HG03442 (cell line): ENCODE data around the gene GABRR1.
A peak's percentile ranks its signal among the peaks of the same experiment; 100 is the strongest.
"Not testable (repeated sequence)": the region's sequence is repeated elsewhere in the genome, so short reads cannot be mapped to it uniquely, and the experiment has no call there.

Experiments
- ATAC-seq: cut with Tn5 transposase; IDR thresholded peaks from one replicate; pipeline ENCODE4 v1.9.1; 2021; ENCODE audit warnings: mild to moderate bottlenecking, moderate library complexity; ENCODE audit not compliant: unreplicated experiment

Gene GABRR1

DNA sequence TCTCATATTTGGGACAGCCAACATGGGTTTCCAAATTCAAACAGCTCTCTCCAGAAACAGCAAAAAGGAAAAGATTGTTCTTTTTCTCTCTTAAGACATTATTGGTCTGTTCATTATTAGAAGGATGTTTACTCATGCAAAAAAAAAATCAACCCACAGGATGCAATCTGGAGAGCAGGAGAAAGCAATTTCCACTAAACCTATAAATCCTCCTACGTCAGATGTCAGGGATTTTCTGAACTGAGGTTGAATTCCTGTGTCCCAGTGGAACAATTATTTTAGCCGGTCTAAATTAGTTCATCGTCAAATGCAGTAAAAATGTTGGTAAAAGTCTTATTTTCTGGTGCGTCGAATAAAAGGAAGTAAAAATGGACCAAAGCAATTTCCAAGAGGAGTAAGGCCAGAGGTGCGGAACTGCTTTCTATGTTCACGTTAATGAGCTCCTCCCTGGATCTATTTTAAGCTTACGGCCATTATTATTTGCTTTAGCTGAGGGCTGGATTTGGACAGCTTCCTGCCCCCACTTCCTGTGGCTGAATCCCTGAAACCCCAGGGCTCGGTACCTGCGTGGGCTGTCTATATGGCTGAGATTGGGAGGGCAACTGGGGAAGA, at the start of gene GABRR1:
GABRR1 (minus strand) TSS at position 60 of the 612 bp plus-strand sequence; CDS start at position 24, 36 bp downstream.
- ATAC-seq: no peak

DNA sequence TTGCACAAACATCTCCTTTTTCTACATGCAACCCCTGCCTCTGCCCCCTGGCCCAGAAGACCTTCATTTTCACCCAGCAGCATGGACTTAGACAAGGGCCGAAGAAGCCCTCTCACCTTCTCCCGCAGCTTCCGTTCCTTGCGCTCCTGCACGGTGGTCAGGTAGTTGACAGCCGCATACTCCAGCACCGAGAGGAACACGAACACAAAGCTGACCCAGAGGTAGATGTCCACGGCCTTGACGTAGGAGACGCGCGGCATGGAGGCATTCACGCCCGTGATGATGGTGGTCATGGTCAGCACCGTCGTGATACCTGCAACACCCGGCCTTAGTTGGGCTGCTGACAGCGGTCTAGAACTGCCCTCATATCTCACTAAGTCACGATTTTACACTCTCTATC, 47.1 kb upstream of the GABRR1 start:
- no peak for ATAC-seq

DNA sequence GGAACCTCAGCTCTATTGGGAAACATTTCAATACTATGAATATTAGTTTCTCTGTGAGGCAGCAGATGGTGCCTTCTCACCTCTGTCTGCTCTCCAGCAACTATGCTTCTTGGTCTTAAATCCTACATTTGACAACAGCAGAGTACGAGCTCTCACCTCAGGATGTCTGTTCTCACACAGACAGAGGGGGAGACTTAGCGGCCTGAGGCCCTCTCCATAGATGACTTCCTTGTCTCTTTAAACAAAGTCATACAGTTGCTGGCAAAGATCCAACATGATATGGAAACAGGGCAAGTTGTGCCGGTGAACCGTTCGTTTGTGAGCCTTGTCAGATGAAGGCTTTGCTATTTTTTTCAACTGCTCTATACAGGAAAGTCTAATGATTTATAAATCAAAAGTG, 43.7 kb upstream of the GABRR1 start:
- ATAC-seq: no peak

- ATAC-seq: no peak
Measured at GRCh38 chr6:89260310-89260709, 43.2 kb upstream of the GABRR1 start.

DNA sequence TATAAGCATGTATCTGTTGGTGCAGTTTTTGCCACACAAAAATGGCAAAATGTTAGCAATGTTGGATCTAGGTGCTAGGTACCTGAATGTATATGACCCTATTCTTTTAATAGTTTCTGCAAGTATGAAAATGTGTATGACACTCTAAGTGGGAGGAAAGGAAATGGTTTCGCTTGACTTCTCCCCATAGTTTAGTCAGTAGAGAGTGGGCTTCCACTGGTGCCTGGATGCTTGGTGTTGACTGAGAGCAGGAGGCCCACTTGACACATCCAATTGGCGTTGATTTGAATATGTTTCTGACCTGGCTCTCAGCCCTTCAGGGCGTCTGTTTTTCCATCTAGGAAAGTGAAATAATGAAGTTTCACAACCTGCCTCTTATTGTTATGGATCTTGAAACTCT, 41.8 kb upstream of the GABRR1 start:
- ATAC-seq: peak; percentile 69

DNA sequence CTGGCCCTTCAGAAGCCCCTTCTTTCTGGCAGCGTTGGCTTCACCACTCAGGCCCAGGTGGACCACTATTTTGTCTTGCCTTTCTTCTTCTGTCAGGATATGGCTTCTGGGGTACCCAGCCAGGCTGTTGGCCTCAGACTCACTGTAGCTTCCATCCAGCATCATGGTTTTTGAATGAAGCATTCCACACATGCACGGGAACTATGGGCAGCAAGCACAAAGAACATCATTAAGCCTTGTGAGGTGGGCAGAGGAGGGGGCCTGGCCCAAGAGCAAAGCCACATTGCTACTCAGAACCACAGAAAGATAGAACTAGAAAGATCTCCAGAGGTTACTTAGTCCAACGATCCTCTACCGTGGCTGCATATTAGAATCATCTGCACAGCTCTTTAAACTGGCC, 40.6 kb upstream of the GABRR1 start:
- no peak for ATAC-seq

DNA sequence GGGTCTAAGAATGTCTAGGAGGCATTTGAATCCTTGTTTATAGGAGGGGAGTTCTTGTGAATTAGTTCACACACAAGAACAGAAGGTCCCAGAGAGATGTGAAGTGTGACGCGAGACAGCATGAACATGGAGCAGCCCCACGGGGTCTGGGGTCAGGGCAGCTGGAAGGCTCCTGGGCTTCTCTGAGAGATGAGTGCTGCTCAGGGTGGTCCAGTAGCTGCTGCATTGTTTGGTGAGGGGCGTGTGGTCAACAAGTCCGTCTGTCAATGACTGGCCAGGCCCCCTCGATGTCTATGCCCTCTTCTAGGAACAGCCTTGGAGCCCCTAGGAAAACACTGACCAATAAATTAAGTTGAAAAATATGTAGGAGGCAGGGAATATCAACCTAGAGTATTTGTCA, 40.2 kb upstream of the GABRR1 start:
- ATAC-seq: no peak

GRCh38 chr6:89255417-89255816, 38.3 kb upstream of the GABRR1 start:
- no peak for ATAC-seq

GRCh38 chr6:89254569-89254968, 37.4 kb upstream of the GABRR1 start:
- no peak for ATAC-seq

GRCh38 chr6:89252907-89253306, 35.7 kb upstream of the GABRR1 start:
- no peak for ATAC-seq

DNA sequence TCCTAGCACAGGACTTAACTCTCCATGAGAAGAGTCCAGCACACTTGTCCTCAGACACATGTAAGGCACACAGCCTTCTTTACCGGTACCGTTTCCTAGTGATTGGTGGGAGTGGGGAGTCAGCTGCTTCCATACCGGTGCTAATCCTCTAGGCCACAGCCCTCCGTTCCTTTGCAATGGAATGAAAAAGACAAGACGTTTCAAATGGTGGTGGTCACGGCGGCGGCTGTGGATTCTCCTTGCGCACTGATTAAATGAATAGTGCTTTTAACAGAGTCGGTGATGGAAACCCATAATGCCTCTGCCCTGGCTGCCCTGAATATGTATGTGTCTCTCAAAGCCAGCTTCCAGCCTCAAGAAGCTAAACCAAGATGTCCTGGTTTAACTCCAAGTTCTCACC, 34.8 kb upstream of the GABRR1 start:
- ATAC-seq: no peak

- no peak for ATAC-seq
Measured at GRCh38 chr6:89251170-89251569, 34.0 kb upstream of the GABRR1 start.

- no peak for ATAC-seq
Measured at GRCh38 chr6:89250239-89250638, 33.1 kb upstream of the GABRR1 start.

- ATAC-seq: peak; percentile 51
Measured at GRCh38 chr6:89244241-89244985, 27.3 kb upstream of the GABRR1 start.

DNA sequence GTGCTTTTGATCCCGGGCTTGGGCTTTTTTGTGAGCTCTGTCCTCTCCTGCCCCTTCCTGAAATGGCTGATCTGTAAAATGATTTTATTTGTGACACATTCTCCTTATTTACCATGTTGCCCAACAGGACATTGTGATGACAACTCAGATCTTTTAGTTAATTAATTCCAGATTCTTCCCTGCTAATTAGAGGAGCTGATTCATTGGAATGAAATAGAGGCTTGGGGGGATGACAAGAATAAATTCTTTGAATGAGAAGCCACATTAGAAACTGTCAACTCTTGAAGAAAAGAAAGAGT, 26.1 kb upstream of the GABRR1 start:
- no peak for ATAC-seq

- no peak for ATAC-seq
Measured at GRCh38 chr6:89242574-89243330, 25.6 kb upstream of the GABRR1 start.

DNA sequence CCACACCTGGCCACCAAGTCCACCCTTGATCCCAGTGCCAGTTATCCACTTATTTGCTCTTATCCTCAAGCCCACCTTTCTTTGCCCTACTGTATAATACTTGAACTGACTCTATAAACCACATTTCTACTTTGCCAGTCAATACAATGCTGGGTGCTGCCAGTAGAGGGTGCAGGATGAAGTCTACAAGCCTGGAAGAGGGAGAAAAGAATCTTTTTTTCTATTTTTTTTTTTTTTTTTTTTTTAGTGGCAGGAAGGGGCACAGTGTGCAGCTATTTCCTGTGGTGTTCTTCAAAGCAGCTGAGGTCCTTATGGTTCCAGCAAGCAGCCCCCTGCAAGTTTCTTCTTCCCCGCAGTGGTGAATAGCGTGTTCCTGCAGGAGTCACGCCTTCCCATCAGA, 22.2 kb upstream of the GABRR1 start:
- ATAC-seq: no peak

DNA sequence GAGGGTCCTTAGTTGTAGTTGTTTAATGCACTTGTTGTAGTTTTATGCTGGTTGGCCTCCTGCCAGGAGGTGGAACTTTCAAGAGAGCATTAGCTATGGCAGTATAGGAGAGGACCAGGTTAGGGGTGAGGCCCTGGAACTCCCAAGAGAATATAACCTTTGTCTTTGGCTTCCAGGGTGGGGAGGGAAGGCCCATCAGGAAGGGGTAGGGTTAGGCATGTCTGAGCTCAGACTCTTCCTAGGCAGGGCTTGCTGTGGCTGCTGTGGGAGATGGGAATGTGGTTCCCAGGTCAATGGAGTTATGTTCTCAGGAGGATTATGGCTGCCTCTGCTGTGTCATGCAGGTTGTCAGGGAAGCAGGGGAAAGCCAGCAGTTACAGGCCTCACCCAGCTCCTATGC, 20.0 kb upstream of the GABRR1 start:
- ATAC-seq: no peak

DNA sequence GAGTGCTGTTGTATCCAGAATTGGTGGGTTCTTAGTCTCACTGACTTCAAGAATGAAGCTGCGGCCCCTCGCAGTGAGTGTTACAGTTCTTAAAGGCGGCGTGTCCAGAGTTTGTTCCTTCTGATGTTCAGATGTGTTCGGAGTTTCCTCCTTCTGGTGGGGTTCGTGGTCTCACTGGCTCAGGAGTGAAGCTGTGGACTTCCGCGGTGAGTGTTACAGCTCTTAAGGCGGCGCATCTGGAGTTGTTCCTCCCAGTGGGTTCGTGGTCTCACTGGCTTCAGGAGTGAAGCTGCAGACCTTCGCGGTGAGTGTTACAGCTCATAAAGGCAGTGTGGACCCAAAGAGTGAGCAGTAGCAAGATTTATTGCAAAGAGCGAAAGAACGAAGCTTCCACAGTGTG, 16.4 kb upstream of the GABRR1 start:
- not testable (repeated sequence) for ATAC-seq

DNA sequence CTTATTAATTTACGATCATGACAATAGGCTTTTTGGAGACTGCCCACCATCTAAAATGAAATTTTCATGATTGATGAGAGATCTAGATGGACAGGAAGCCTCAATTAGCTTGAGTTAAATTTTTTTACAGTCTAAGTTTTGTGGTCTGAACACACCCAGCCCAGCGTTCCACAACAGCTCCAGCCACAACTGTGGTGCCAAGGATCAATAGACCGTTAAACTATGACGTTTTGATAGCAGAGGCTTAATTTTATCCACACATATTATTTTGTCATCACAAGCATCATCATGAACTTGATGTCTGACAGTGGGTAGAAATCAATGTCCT, 5.5 kb upstream of the GABRR1 start:
- ATAC-seq: no peak

DNA sequence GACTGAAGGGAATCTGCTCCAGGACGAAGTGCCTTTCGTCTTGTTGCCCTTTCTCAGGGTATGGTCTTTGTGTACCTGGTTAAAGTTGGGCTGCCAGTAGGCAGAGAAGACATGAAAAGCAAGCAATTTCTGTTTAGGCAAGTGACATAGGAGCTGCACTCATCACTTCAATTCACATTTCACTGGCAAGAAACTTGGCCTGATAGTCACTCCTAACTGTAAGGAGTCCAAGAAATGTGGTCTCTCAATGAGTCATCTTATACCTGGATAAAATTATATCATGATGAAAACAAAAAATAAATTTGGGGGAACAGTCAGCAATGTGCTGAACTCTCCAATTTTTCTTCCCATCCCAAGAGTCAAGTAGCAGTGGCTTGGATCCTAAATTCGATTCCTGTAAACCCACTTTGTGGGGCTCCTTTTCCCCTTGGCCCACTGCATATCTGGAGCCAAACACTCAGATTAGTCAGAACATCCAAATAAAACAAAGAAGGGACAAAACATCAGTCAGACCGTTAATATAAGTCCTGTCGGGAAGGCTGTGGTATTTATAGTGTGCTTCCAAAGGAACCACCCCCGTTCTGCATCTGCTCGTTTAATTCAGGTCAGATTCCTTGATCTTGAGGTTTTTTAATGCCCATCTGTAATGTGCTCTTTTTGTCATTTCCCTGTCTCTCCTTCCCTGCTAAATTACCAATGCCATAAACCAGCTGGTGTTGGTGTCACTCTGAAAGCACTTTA, 5.0 kb upstream of the GABRR1 start:
- ATAC-seq: no peak

DNA sequence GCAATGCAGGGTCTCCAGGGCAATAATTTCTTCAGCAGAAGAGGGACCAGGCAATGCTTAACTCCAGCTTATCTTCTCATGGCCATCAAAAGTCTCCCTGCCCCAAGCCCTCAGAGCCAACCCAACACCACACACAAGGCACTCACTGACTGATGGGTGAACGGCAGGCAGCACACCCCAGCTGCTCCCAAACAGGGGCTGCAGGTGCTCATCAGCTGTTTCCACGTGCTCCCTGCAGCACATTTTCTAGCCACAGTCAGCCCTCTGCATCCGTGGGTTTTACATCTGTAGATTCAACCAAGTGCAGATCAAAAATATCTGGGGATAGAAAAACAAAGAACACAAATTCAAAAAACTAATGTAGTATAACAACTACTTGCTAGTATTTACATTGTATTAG, 4.0 kb upstream of the GABRR1 start:
- no peak for ATAC-seq
